WTC11 (cell line): ENCODE measurements around the gene PPIP5K2. TPM values are rescaled to one million over a fixed set of nuclear protein-coding genes. Genes with fewer than 3 reads are reported as not detected.

Experiments
- ATAC-seq: fragments of 200-7000 bp; cut with Tn5 transposase; 2 replicates; pipeline ENCODE4 v1.10.0; 2021; ENCODE audit warnings: mild to moderate bottlenecking, moderate library complexity
- CTCF ChIA-PET: fragments of 300-600 bp; sonication (Branson Sonifier 250); formaldehyde crosslinking; loops from one replicate; lab custom pipeline; 2021; ENCODE audit warnings: antibody characterized with exemption; lab: Charles Lee
- POLR2A ChIA-PET: fragments of 350-600 bp; sonication (Branson Sonifier 250); formaldehyde crosslinking; loops from one replicate; lab custom pipeline; 2021; ENCODE audit warnings: antibody characterized with exemption; lab: Charles Lee
- DNase-seq: peaks from one replicate; pipeline ENCODE4 v3.0.0; 2021; ENCODE audit warnings: low spot score
- H3K27ac Mint-ChIP-seq: 2 replicates; pipeline ENCODE4 v1.8.0; 2021; ENCODE audit warnings: mixed read lengths
- H3K27me3 Mint-ChIP-seq: 2 replicates; pipeline ENCODE4 v1.8.0; 2021; ENCODE audit warnings: low read depth, mild to moderate bottlenecking, moderate library complexity, mixed read lengths
- H3K36me3 Mint-ChIP-seq: 2 replicates; pipeline ENCODE4 v1.8.0; 2021; ENCODE audit warnings: mixed read lengths
- H3K4me1 Mint-ChIP-seq: 2 replicates; pipeline ENCODE4 v1.8.0; 2022; ENCODE audit warnings: mixed read lengths
- H3K4me3 Mint-ChIP-seq: 2 replicates; pipeline ENCODE4 v1.8.0; 2021; ENCODE audit warnings: mild to moderate bottlenecking, moderate library complexity, mixed read lengths
- H3K9me3 Mint-ChIP-seq: 2 replicates; pipeline ENCODE4 v1.8.0; 2021; ENCODE audit warnings: mixed read lengths
- ATF1 ChIP-seq: sonication (generic); formaldehyde crosslinking; IDR thresholded peaks from 2 replicates; pipeline ENCODE4 v1.8.1; 2023; ENCODE audit warnings: mild to moderate bottlenecking, moderate library complexity, missing genetic modification reagents
- ATF2 ChIP-seq: sonication (generic); formaldehyde crosslinking; IDR thresholded peaks from 2 replicates; pipeline ENCODE4 v1.8.1; 2022; ENCODE audit warnings: low read depth, missing genetic modification reagents, borderline replicate concordance
- CBFB ChIP-seq: sonication (generic); formaldehyde crosslinking; IDR thresholded peaks from 2 replicates; pipeline ENCODE4 v1.8.1; 2022; ENCODE audit warnings: mild to moderate bottlenecking, low read depth, missing genetic modification reagents
- CREB1 ChIP-seq: sonication (generic); formaldehyde crosslinking; IDR thresholded peaks from 2 replicates; pipeline ENCODE4 v1.8.0; 2023; ENCODE audit warnings: mild to moderate bottlenecking, missing genetic modification reagents
- FOXJ3 ChIP-seq: sonication (generic); formaldehyde crosslinking; IDR thresholded peaks from 2 replicates; pipeline ENCODE4 v1.9.0; 2021; ENCODE audit warnings: missing genetic modification reagents, mild to moderate bottlenecking, borderline replicate concordance
- GABPB1 ChIP-seq: sonication (generic); formaldehyde crosslinking; IDR thresholded peaks from 2 replicates; pipeline ENCODE4 v1.8.1; 2023; ENCODE audit warnings: mild to moderate bottlenecking, missing genetic modification reagents
- HMGA2 ChIP-seq: fragments of 250-450 bp; sonication (Bioruptor Pico); IDR thresholded peaks from 2 replicates; pipeline ENCODE4 v1.4.0; 2021; ENCODE audit warnings: mild to moderate bottlenecking, moderate library complexity
- IRF1 ChIP-seq: sonication (generic); formaldehyde crosslinking; IDR thresholded peaks from 2 replicates; pipeline ENCODE4 v1.8.0; 2023; ENCODE audit warnings: missing genetic modification reagents
- JAZF1 ChIP-seq: fragments of 250-450 bp; sonication (Bioruptor Pico); IDR thresholded peaks from 2 replicates; pipeline ENCODE4 v1.9.0; 2021; ENCODE audit warnings: moderate library complexity, mild to moderate bottlenecking, inconsistent platforms
- KAT7 ChIP-seq: sonication (generic); formaldehyde crosslinking; IDR thresholded peaks from 2 replicates; pipeline ENCODE4 v1.8.1; 2023; ENCODE audit warnings: missing genetic modification reagents, mild to moderate bottlenecking, borderline replicate concordance
- MLX ChIP-seq: sonication (generic); formaldehyde crosslinking; IDR thresholded peaks from 2 replicates; pipeline ENCODE4 v1.8.1; 2023; ENCODE audit warnings: mild to moderate bottlenecking, missing genetic modification reagents, moderate library complexity
- NFATC4 ChIP-seq: fragments of 250-450 bp; sonication (Bioruptor Pico); IDR thresholded peaks from 2 replicates; pipeline ENCODE4 v1.9.0; 2021; ENCODE audit warnings: mild to moderate bottlenecking
- NFYB ChIP-seq: sonication (generic); formaldehyde crosslinking; conservative IDR thresholded peaks from 2 replicates; pipeline ENCODE4 v1.8.0; 2022; ENCODE audit warnings: low read depth, missing genetic modification reagents
- NR2C2 ChIP-seq: sonication (generic); formaldehyde crosslinking; IDR thresholded peaks from 2 replicates; pipeline ENCODE4 v1.8.0; 2022; ENCODE audit warnings: mild to moderate bottlenecking, missing genetic modification reagents
- NR3C1 ChIP-seq: sonication (generic); formaldehyde crosslinking; conservative IDR thresholded peaks from 2 replicates; pipeline ENCODE4 v1.8.1; 2023; ENCODE audit warnings: low read depth, mild to moderate bottlenecking, missing genetic modification reagents
- PREB ChIP-seq: sonication (generic); formaldehyde crosslinking; IDR thresholded peaks from 2 replicates; pipeline ENCODE4 v1.8.1; 2022; ENCODE audit warnings: mild to moderate bottlenecking, missing genetic modification reagents, moderate library complexity, borderline replicate concordance
- RELA ChIP-seq: sonication (generic); formaldehyde crosslinking; IDR thresholded peaks from 2 replicates; pipeline ENCODE4 v1.8.1; 2022; ENCODE audit warnings: missing genetic modification reagents, mild to moderate bottlenecking, borderline replicate concordance
- SMAD3 ChIP-seq: sonication (generic); formaldehyde crosslinking; IDR thresholded peaks from 2 replicates; pipeline ENCODE4 v1.8.0; 2022; ENCODE audit warnings: missing genetic modification reagents, mild to moderate bottlenecking, borderline replicate concordance
- TEAD4 ChIP-seq: sonication (generic); formaldehyde crosslinking; IDR thresholded peaks from 2 replicates; pipeline ENCODE4 v1.8.0; 2022; ENCODE audit warnings: mild to moderate bottlenecking, missing genetic modification reagents
- TP53 ChIP-seq: sonication (generic); formaldehyde crosslinking; IDR thresholded peaks from 2 replicates; pipeline ENCODE4 v1.8.1; 2023; ENCODE audit warnings: mild to moderate bottlenecking, missing genetic modification reagents
- ZBTB43 ChIP-seq: sonication (generic); formaldehyde crosslinking; IDR thresholded peaks from 2 replicates; pipeline ENCODE4 v1.8.1; 2023; ENCODE audit warnings: mild to moderate bottlenecking, missing genetic modification reagents
- ZNF219 ChIP-seq: sonication (generic); formaldehyde crosslinking; IDR thresholded peaks from 2 replicates; pipeline ENCODE4 v1.8.0; 2023; ENCODE audit warnings: missing genetic modification reagents, mild to moderate bottlenecking, borderline replicate concordance
- ZNF263 ChIP-seq: sonication (generic); formaldehyde crosslinking; IDR thresholded peaks from 2 replicates; pipeline ENCODE4 v1.8.1; 2022; ENCODE audit warnings: low read depth, mild to moderate bottlenecking, moderate library complexity, missing genetic modification reagents
- ZNF317 ChIP-seq: sonication (generic); formaldehyde crosslinking; IDR thresholded peaks from 2 replicates; pipeline ENCODE4 v1.8.1; 2023; ENCODE audit warnings: low read depth, mild to moderate bottlenecking, moderate library complexity, missing genetic modification reagents, borderline replicate concordance
- ZNF416 ChIP-seq: fragments of 250-450 bp; sonication (Bioruptor Pico); IDR thresholded peaks from 2 replicates; pipeline ENCODE4 v1.9.0; 2021; ENCODE audit warnings: mild to moderate bottlenecking, inconsistent platforms
- total RNA-seq: library from RNA; stranded (reverse); gene quantifications from 3 replicates; pipeline ENCODE4 v1.2.3, GENCODE V29; 2021

PPIP5K2 gene
- total RNA-seq, 1 experiment from 2014 or later: 67.6 TPM

- TF ChIP-seq SMAD3: no peak
- TF ChIP-seq NR3C1 (CRISPR knock-in tag): no peak
- TF ChIP-seq CREB1: no peak
- TF ChIP-seq TP53: no peak
- TF ChIP-seq NFYB: no peak
- no peak for TF ChIP-seq ZNF219 (CRISPR knock-in tag)
- no peak for TF ChIP-seq ATF1
Measured at GRCh38 chr5:103254921-103255320, 134.8 kb downstream of the PPIP5K2 start (continued).

- Mint-ChIP-seq H3K9me3 (no peaks in the 10 kb centered on the region), H3K27ac (no peak overlapping the region), H3K36me3 (no peaks in the 10 kb centered on the region), H3K27me3 (no peaks in the 10 kb centered on the region), H3K4me1 (peaks cover 12% of the 10 kb centered on the region), H3K4me3 (no peak overlapping the region)
- ATAC-seq (no peak), DNase-seq (no peak)
- ChIA-PET CTCF (interaction anchor here (0.9 to 2.3 kb wide), 9 partner anchors 25 to 264 kb away, joined by 3 to 10 read pairs (median 6); no protein-coding TSS in a partner anchor), POLR2A (no interaction called here)
- TF ChIP-seq TEAD4 (CRISPR knock-in tag) (no peak), RELA (no peak), ATF2 (no peak), PREB (CRISPR knock-in tag) (no peak), ZBTB43 (CRISPR knock-in tag) (no peak), NFATC4 (CRISPR knock-in tag) (no peak), MLX (CRISPR knock-in tag) (no peak), ZNF317 (CRISPR knock-in tag) (no peak), KAT7 (CRISPR knock-in tag) (no peak), IRF1 (no peak), NR2C2 (CRISPR knock-in tag) (no peak), FOXJ3 (CRISPR knock-in tag) (no peak), ZNF263 (CRISPR knock-in tag) (no peak), CBFB (CRISPR knock-in tag) (no peak)
Measured at GRCh38 chr5:103255691-103256090, 135.6 kb downstream of the PPIP5K2 start.

GRCh38 chr5:103256178-103256577 is 136.1 kb downstream of the PPIP5K2 start:
- no peaks in the 10 kb centered on the region for H3K27me3 Mint-ChIP-seq
- peaks cover 17% of the 10 kb centered on the region for H3K4me1 Mint-ChIP-seq
- TF ChIP-seq ZNF416 (no peak), GABPB1 (CRISPR knock-in tag) (no peak), HMGA2 (no peak), JAZF1 (CRISPR knock-in tag) (no peak), ZBTB43 (CRISPR knock-in tag) (no peak)
- ChIA-PET CTCF (interaction anchor here (0.9 to 2.3 kb wide), 9 partner anchors 25 to 263 kb away, joined by 3 to 10 read pairs (median 6); no protein-coding TSS in a partner anchor), POLR2A (no interaction called here)
- DNase-seq: no peak
- no peak overlapping the region for H3K4me3 Mint-ChIP-seq
- H3K9me3 Mint-ChIP-seq: no peaks in the 10 kb centered on the region
- H3K36me3 Mint-ChIP-seq: no peaks in the 10 kb centered on the region
- no peak overlapping the region for H3K27ac Mint-ChIP-seq
- no peak for ATAC-seq
